ENCODE measurements around the gene SAMSN1. TPM values are rescaled to one million over a fixed set of nuclear protein-coding genes. Genes with fewer than 3 reads are reported as not detected.

The SAMSN1 gene
- polyA plus RNA-seq, 1 of the 3 experiments (the other 2 are of a cell fraction): not detected

DNA sequence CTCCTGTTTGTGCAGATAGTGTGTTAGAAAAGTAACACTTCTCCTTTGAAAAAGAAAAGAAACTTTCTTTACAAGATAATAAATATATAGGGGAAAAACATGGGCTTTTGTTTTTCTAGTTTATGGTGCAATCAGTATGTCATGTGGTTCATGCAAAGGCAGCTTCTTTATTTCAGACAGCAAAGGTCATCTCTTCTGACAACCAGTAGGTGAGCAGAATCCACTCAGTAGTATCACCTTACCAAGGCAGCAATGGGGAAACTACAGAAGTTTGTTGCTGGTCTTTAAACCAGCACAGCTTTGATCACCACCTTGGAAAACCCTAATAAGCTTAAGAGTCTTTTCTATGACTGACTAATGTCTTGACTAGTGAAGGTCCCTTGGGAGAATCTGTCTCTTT lies 13.0 kb upstream of the SAMSN1 start:
- no peaks in the 10 kb centered on the region for H3F3A ChIP-seq (replicated peaks; ENCODE audit: insufficient read depth)
- H3K36me3 ChIP-seq (replicated peaks in 1 of 2; ENCODE audit: control insufficient read depth in 1 of 2, insufficient read depth in 2 of 2, low read length in 1 of 2): no peaks in the 10 kb centered on the region
- H3K9ac ChIP-seq: no peak overlapping the region
- H3K9me3 ChIP-seq: no peaks in the 10 kb centered on the region
- no peaks in the 10 kb centered on the region for H3K79me2 ChIP-seq (ENCODE audit: insufficient read depth)
- no peaks in the 10 kb centered on the region; the same call in 1 of the 2 replicates for H3K27me3 ChIP-seq (ENCODE audit: insufficient read depth)
- H3K4me2 ChIP-seq: no peak overlapping the region
- no peak overlapping the region for H3K4me3 ChIP-seq (ENCODE audit: low read depth in 2 of 2, low read length in 1 of 2)
- H3K4me1 ChIP-seq (ENCODE audit: control insufficient read depth in 1 of 2, insufficient read depth in 2 of 2, low read depth in 1 of 2, low read length in 1 of 2): no peaks in the 10 kb centered on the region
- no peaks in the 10 kb centered on the region for H3K9me2 ChIP-seq
- TF ChIP-seq MEF2A (IDR thresholded peaks at IDR 0.05; ENCODE audit: borderline replicate concordance, low read depth) (no peak), FOXM1 (IDR thresholded peaks at IDR 0.05; ENCODE audit: low read depth) (no peak), RAD21 (IDR thresholded peaks at IDR 0.05; ENCODE audit: low read length) (no peak), TAF1 (IDR thresholded peaks at IDR 0.05; ENCODE audit: borderline replicate concordance, low read depth, low read length) (no peak), JUND (IDR thresholded peaks at IDR 0.05) (no peak), POLR2AphosphoS5 (IDR thresholded peaks at IDR 0.05; ENCODE audit: low read depth, low read length) (no peak), RFX5 (IDR thresholded peaks at IDR 0.05; ENCODE audit: low read length) (no peak), YY1 (IDR thresholded peaks at IDR 0.05; ENCODE audit: low read depth) (no peak), SMC3 (IDR thresholded peaks at IDR 0.05; ENCODE audit: low read depth, low read length) (no peak), TEAD4 (IDR thresholded peaks at IDR 0.05; ENCODE audit: borderline replicate concordance, insufficient read depth) (no peak), ELF1 (IDR thresholded peaks at IDR 0.05) (no peak), CHD2 (IDR thresholded peaks at IDR 0.05; ENCODE audit: low read length, partially characterized antibody) (no peak), USF1 (IDR thresholded peaks at IDR 0.05; ENCODE audit: borderline replicate concordance, low read depth) (no peak), EZH2phosphoT487 (IDR thresholded peaks at IDR 0.05; ENCODE audit: borderline replicate concordance, low read depth) (no peak), FOSL2 (IDR thresholded peaks at IDR 0.05; ENCODE audit: borderline replicate concordance, low read depth) (no peak), RXRA (IDR thresholded peaks at IDR 0.05; ENCODE audit: borderline replicate concordance, low read depth) (no peak), FOXJ3 (CRISPR knock-in tag; IDR thresholded peaks at IDR 0.05) (no peak)
- TF ChIP-seq, protein P1, sequence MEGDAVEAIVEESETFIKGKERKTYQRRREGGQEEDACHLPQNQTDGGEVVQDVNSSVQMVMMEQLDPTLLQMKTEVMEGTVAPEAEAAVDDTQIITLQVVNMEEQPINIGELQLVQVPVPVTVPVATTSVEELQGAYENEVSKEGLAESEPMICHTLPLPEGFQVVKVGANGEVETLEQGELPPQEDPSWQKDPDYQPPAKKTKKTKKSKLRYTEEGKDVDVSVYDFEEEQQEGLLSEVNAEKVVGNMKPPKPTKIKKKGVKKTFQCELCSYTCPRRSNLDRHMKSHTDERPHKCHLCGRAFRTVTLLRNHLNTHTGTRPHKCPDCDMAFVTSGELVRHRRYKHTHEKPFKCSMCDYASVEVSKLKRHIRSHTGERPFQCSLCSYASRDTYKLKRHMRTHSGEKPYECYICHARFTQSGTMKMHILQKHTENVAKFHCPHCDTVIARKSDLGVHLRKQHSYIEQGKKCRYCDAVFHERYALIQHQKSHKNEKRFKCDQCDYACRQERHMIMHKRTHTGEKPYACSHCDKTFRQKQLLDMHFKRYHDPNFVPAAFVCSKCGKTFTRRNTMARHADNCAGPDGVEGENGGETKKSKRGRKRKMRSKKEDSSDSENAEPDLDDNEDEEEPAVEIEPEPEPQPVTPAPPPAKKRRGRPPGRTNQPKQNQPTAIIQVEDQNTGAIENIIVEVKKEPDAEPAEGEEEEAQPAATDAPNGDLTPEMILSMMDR (IDR thresholded peaks at IDR 0.05): no peak
- TF ChIP-seq, protein P2, sequence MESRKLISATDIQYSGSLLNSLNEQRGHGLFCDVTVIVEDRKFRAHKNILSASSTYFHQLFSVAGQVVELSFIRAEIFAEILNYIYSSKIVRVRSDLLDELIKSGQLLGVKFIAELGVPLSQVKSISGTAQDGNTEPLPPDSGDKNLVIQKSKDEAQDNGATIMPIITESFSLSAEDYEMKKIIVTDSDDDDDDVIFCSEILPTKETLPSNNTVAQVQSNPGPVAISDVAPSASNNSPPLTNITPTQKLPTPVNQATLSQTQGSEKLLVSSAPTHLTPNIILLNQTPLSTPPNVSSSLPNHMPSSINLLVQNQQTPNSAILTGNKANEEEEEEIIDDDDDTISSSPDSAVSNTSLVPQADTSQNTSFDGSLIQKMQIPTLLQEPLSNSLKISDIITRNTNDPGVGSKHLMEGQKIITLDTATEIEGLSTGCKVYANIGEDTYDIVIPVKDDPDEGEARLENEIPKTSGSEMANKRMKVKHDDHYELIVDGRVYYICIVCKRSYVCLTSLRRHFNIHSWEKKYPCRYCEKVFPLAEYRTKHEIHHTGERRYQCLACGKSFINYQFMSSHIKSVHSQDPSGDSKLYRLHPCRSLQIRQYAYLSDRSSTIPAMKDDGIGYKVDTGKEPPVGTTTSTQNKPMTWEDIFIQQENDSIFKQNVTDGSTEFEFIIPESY (IDR thresholded peaks at IDR 0.05; ENCODE audit: borderline replicate concordance, low read depth): no peak
- DNase-seq: no peak
- H2AFZ ChIP-seq (ENCODE audit: low read depth): no peak overlapping the region
- POLR2A ChIA-PET: no interaction called here
- CTCF ChIA-PET: no interaction called here
- no peak overlapping the region for H3K27ac ChIP-seq (ENCODE audit: low read depth in 2 of 2, low read length in 1 of 2)
- H4K20me1 ChIP-seq (ENCODE audit: insufficient read depth): no peaks in the 10 kb centered on the region

Measured in SK-N-SH (cell line).